Nephron progenitor cell (in vitro differentiated cells): ENCODE data around the gene RAB4B.

Experiments
- DNase-seq: peaks from one replicate; pipeline ENCODE4 v3.0.0; 2021
- H3K27ac Mint-ChIP-seq: 2 replicates; pipeline ENCODE4 v1.8.0; 2021; ENCODE audit warnings: mild to moderate bottlenecking, moderate library complexity, mixed read lengths
- H3K27me3 Mint-ChIP-seq: 2 replicates; pipeline ENCODE4 v1.8.0; 2021; ENCODE audit warnings: mild to moderate bottlenecking, low read depth, mixed read lengths; ENCODE audit not compliant: poor library complexity
- H3K36me3 Mint-ChIP-seq: 2 replicates; pipeline ENCODE4 v1.8.0; 2021; ENCODE audit warnings: low read depth, mixed read lengths
- H3K4me1 Mint-ChIP-seq: 2 replicates; pipeline ENCODE4 v1.8.0; 2021; ENCODE audit warnings: mixed read lengths
- H3K4me3 Mint-ChIP-seq: 2 replicates; pipeline ENCODE4 v1.8.0; 2021; ENCODE audit warnings: mild to moderate bottlenecking, moderate library complexity, mixed read lengths
- H3K9me3 Mint-ChIP-seq: 2 replicates; pipeline ENCODE4 v1.8.0; 2021; ENCODE audit warnings: mild to moderate bottlenecking, moderate library complexity, mixed read lengths
- TF ChIP-seq, protein P1 (sequence below): fragments of 200-600 bp; sonication (generic); IDR thresholded peaks from 2 replicates; pipeline ENCODE4 v1.5.0; 2021; ENCODE audit warnings: antibody characterized with exemption

The RAB4B gene

GRCh38 chr19:40750058-40750873 lies 27.8 kb upstream of the RAB4B start, which contains the start of gene ACTMAP:
Gene ACTMAP, minus strand, starts transcription at chr19:40750477. Its CDS starts 674 bp downstream, at chr19:40749803.
- peaks cover 24% of the 10 kb centered on the region for H3K36me3 Mint-ChIP-seq
- peak within 1 kb of the TSS; percentile 94 for H3K4me3 Mint-ChIP-seq
- peak within 1 kb of the TSS; percentile 99 for H3K27ac Mint-ChIP-seq
- peaks cover 6% of the 10 kb centered on the region for H3K27me3 Mint-ChIP-seq
- DNase-seq = peak; percentile 99
- TF ChIP-seq, protein P1, sequence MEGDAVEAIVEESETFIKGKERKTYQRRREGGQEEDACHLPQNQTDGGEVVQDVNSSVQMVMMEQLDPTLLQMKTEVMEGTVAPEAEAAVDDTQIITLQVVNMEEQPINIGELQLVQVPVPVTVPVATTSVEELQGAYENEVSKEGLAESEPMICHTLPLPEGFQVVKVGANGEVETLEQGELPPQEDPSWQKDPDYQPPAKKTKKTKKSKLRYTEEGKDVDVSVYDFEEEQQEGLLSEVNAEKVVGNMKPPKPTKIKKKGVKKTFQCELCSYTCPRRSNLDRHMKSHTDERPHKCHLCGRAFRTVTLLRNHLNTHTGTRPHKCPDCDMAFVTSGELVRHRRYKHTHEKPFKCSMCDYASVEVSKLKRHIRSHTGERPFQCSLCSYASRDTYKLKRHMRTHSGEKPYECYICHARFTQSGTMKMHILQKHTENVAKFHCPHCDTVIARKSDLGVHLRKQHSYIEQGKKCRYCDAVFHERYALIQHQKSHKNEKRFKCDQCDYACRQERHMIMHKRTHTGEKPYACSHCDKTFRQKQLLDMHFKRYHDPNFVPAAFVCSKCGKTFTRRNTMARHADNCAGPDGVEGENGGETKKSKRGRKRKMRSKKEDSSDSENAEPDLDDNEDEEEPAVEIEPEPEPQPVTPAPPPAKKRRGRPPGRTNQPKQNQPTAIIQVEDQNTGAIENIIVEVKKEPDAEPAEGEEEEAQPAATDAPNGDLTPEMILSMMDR = no peak
- no peaks in the 10 kb centered on the region for H3K9me3 Mint-ChIP-seq
- H3K4me1 Mint-ChIP-seq = peaks cover 64% of the 10 kb centered on the region

GRCh38 chr19:40750874-40751537 lies 27.0 kb upstream of the RAB4B start, which contains the start of gene SNRPA:
Gene SNRPA, plus strand, starts transcription at chr19:40751203. Its CDS starts 206 bp downstream, at chr19:40751409.
- peaks cover 31% of the 10 kb centered on the region for H3K36me3 Mint-ChIP-seq
- peak within 1 kb of the TSS; percentile 94 for H3K4me3 Mint-ChIP-seq
- H3K4me1 Mint-ChIP-seq = peaks cover 67% of the 10 kb centered on the region
- H3K27ac Mint-ChIP-seq = peak within 1 kb of the TSS; percentile 99
- TF ChIP-seq, protein P1 = no peak
- no peaks in the 10 kb centered on the region for H3K9me3 Mint-ChIP-seq
- peaks cover 6% of the 10 kb centered on the region for H3K27me3 Mint-ChIP-seq
- peak; percentile 95 for DNase-seq

DNA sequence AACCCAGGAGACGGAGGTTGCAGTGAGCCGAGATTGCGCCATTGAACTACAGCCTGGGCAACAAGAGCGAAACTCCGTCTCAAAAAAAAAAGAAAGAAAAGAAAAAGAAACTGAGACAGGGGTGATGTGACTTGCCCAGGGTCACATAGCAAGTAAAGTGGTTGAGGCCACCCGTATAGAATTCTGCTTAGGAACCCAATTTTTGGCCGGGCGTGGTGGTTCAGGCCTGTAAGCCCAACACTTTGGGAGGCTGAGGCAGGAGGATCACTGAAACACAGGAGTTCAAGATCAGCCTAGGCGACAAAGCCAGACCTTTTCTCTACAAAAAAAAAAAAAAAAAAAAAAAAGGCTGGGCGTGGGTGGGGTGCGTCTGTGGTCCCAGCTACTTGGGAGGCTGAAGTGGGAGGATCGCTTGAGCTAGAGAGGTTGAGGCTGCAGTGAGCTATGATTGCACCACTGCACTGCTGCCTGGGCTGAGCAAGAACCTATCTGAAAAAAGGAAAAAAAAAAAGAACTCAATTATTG lies 25.7 kb upstream of the RAB4B start:
- peak overlapping the region; percentile 99 for H3K27ac Mint-ChIP-seq
- TF ChIP-seq, protein P1 = no peak
- no peak for DNase-seq
- H3K36me3 Mint-ChIP-seq = peaks cover 43% of the 10 kb centered on the region
- H3K4me1 Mint-ChIP-seq = peaks cover 75% of the 10 kb centered on the region
- H3K9me3 Mint-ChIP-seq = no peaks in the 10 kb centered on the region
- H3K4me3 Mint-ChIP-seq = peak overlapping the region; percentile 94
- peaks cover 6% of the 10 kb centered on the region for H3K27me3 Mint-ChIP-seq

- Mint-ChIP-seq H3K36me3 (peaks cover 56% of the 10 kb centered on the region), H3K4me1 (peaks cover 56% of the 10 kb centered on the region), H3K27ac (peak overlapping the region; percentile 85), H3K27me3 (peaks cover under 1% of the 10 kb centered on the region), H3K9me3 (no peaks in the 10 kb centered on the region), H3K4me3 (peak overlapping the region; percentile 64)
- no peak for DNase-seq
- TF ChIP-seq, protein P1 = no peak
These were observed 23.3 kb upstream of the RAB4B start for GRCh38 chr19:40754611-40755247.

DNA sequence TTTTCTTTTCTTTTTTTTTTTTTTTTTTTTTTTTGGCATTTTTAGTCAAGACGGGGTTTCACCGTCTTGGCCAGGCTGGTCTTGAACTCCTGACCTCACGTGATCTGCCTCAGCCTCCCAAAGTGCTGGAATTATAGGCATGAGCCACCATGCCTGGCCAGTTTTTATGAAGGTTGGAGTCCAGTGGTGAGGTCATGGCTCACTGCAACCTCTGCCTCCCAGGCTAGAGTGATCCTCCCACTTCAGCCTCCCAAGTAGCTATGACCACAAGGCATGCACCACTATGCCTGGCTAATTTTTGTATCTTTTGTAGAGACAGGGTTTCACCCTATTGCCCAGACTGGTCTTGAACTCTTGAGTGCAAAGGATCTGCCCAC lies 22.8 kb upstream of the RAB4B start:
- Mint-ChIP-seq H3K36me3 (peaks cover 61% of the 10 kb centered on the region), H3K27me3 (no peaks in the 10 kb centered on the region), H3K27ac (no peak overlapping the region), H3K4me1 (peaks cover 51% of the 10 kb centered on the region), H3K4me3 (no peak overlapping the region), H3K9me3 (no peaks in the 10 kb centered on the region)
- TF ChIP-seq, protein P1 = no peak
- no peak for DNase-seq
